Thymus (tissue), 14 donors: ENCODE measurements around the gene IGLL1. TPM values are rescaled to one million over a fixed set of nuclear protein-coding genes. Genes with fewer than 3 reads are reported as not detected.
A peak's percentile ranks its signal among the peaks of the same experiment; 100 is the strongest.
"Not testable (repeated sequence)": the region's sequence is repeated elsewhere in the genome, so short reads cannot be mapped to it uniquely, and the experiment has no call there.

Source experiments
- DNase-seq, 9 donors: peaks; one replicate each; pipeline ENCODE4 v3.0.0-alpha.2; 2013; ENCODE audit warnings: low spot score in 9 of 9, low read depth in 6 of 9, missing footprints in 1 of 9
- H3K27ac ChIP-seq, 2 donors: one replicate each; pipeline ENCODE4 v1.5.1; 2013; ENCODE audit warnings: control low read depth in 1 of 2, low read depth in 1 of 2, low read length in 1 of 2, mild to moderate bottlenecking in 1 of 2, moderate library complexity in 1 of 2
- H3K27me3 ChIP-seq, 2 donors: one replicate each; pipeline ENCODE4 v1.5.1; 2013; ENCODE audit warnings: low read length in 1 of 2; ENCODE audit not compliant: control insufficient read depth in 2 of 2, insufficient read depth in 1 of 2
- H3K36me3 ChIP-seq, 2 donors: one replicate each; pipeline ENCODE4 v1.5.1; 2013; ENCODE audit warnings: low read length in 1 of 2, mild to moderate bottlenecking in 1 of 2, moderate library complexity in 1 of 2; ENCODE audit not compliant: control insufficient read depth in 2 of 2, insufficient read depth in 2 of 2
- H3K4me1 ChIP-seq, 2 donors: one replicate each; pipeline ENCODE4 v1.5.1; 2013; ENCODE audit warnings: low read length in 2 of 2; ENCODE audit not compliant: control insufficient read depth in 2 of 2, insufficient read depth in 2 of 2
- H3K4me3 ChIP-seq, 2 donors: one replicate each; pipeline ENCODE4 v1.5.1; 2013; ENCODE audit warnings: low read length in 2 of 2, control low read depth in 1 of 2, mild to moderate bottlenecking in 1 of 2
- H3K9me3 ChIP-seq, 2 donors: one replicate each; pipeline ENCODE4 v1.5.1; 2013; ENCODE audit warnings: low read length in 1 of 2, mild to moderate bottlenecking in 1 of 2; ENCODE audit not compliant: control insufficient read depth in 2 of 2, insufficient read depth in 1 of 2
- WGBS: extraction: QIAGEN DNeasy Blood & Tissue Kit; methylation state at CpG from one replicate; pipeline ENCODE4 v1.1.7; 2013; 5-methylcytosine and 5-hydroxymethylcytosine counted together
- long read RNA-seq, 10 donors: transcript quantifications; one replicate each; lab custom pipeline, GENCODE V29; 2026
- polyA plus RNA-seq: library from polyadenylated mRNA; stranded (reverse); fragments of 200-250 nt; gene quantifications from one replicate; pipeline ENCODE4 v1.2.3, GENCODE V29; 2013
- total RNA-seq: library from RNA; stranded (reverse); fragments of 120-200 nt; gene quantifications from one replicate; pipeline ENCODE4 v1.2.4, GENCODE V29; 2013
- donor health status: healthy.

Gene IGLL1
- 78.6 TPM for total RNA-seq
- 3.5 TPM for polyA plus RNA-seq
- long read RNA-seq, donor 1, partial matches to known transcripts = 0 of 3 reads
- long read RNA-seq, donor 1, other reads (novel, unspliced or antisense) = 0 of 3 reads
- long read RNA-seq, donor 2, transcript IGLL1-203 (3 exons, 654 nt) = minor isoform, 21 of 50 reads
- long read RNA-seq, donor 2, transcript IGLL1-202 (3 exons, 901 nt) = major isoform, 26 of 50 reads
- long read RNA-seq, donor 2, partial matches to known transcripts = 0 of 50 reads
- long read RNA-seq, donor 2, other reads (novel, unspliced or antisense) = 0 of 50 reads
- long read RNA-seq, donor 3, transcript IGLL1-203 (3 exons, 654 nt) = minor isoform, 15 of 57 reads
- long read RNA-seq, donor 3, transcript IGLL1-202 (3 exons, 901 nt) = major isoform, 39 of 57 reads
- long read RNA-seq, donor 3, partial matches to known transcripts = 0 of 57 reads
- long read RNA-seq, donor 3, other reads (novel, unspliced or antisense) = 0 of 57 reads
- long read RNA-seq, donor 4, transcript IGLL1-202 (3 exons, 901 nt) = minor isoform, 6 of 25 reads
- long read RNA-seq, donor 4, transcript IGLL1-203 (3 exons, 654 nt) = major isoform, 11 of 25 reads
- long read RNA-seq, donor 4, partial matches to known transcripts = 8 of 25 reads
- long read RNA-seq, donor 4, other reads (novel, unspliced or antisense) = 0 of 25 reads
- long read RNA-seq, donor 5, transcript IGLL1-203 (3 exons, 654 nt) = minor isoform, 14 of 42 reads
- long read RNA-seq, donor 5, transcript IGLL1-202 (3 exons, 901 nt) = major isoform, 28 of 42 reads
- long read RNA-seq, donor 5, partial matches to known transcripts = 0 of 42 reads
- long read RNA-seq, donor 5, other reads (novel, unspliced or antisense) = 0 of 42 reads
- long read RNA-seq, donor 6, transcript IGLL1-203 (3 exons, 654 nt) = minor isoform, 8 of 20 reads
- long read RNA-seq, donor 6, transcript IGLL1-202 (3 exons, 901 nt) = major isoform, 11 of 20 reads
- long read RNA-seq, donor 6, partial matches to known transcripts = 0 of 20 reads
- long read RNA-seq, donor 6, other reads (novel, unspliced or antisense) = 0 of 20 reads
- long read RNA-seq, donor 7, transcript IGLL1-203 (3 exons, 654 nt) = major isoform, 5 of 10 reads
- long read RNA-seq, donor 7, partial matches to known transcripts = 0 of 10 reads
- long read RNA-seq, donor 7, other reads (novel, unspliced or antisense) = 0 of 10 reads
- long read RNA-seq, donor 8, partial matches to known transcripts = 0 of 5 reads
- long read RNA-seq, donor 8, other reads (novel, unspliced or antisense) = 0 of 5 reads
- long read RNA-seq, donor 9, transcript IGLL1-202 (3 exons, 901 nt) = major isoform, 10 of 13 reads
- long read RNA-seq, donor 9, partial matches to known transcripts = 0 of 13 reads
- long read RNA-seq, donor 9, other reads (novel, unspliced or antisense) = 0 of 13 reads
- long read RNA-seq, donor 10, transcript IGLL1-202 (3 exons, 901 nt) = major isoform, 14 of 19 reads
- long read RNA-seq, donor 10, partial matches to known transcripts = 0 of 19 reads
- long read RNA-seq, donor 10, other reads (novel, unspliced or antisense) = 0 of 19 reads

DNA sequence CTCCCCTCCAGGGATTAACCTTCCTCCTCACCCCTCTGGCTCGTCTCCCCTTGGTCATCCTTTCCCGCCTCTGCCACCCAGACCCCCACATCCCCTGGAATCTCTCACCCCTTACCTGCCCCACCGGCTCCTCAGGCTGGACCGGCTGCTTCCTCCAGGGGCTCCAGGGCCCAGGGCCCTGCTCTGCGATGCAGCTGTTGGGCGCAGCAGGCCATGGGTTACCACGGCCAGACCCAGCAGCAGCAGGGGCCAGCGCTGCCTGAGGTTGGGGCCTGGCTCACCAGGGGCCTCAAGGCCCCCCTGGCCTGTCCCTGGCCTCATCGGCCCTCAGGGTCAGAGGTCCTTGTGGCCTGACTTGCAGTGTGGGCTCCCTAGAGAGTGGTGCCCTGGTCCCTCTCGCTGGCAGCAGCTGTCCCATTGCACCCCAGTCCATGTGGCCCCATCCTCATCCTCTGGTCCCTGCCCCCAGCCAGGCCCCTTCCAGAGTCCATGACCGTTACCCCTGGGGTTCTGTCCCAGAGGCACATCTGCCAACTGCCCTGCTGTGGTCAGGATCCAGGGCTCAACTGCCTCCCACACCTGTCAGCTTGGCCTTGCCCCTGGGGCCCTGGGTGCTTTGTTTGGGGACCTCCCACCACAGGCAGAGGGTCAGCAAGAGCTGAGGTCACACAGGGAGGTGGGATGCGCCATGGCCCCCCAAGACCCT, at the start of gene IGLL1:
TSS of gene IGLL1 (minus strand) at position 421 of the 706 bp plus-strand sequence. CDS start at position 321, 100 bp downstream.
- no peaks in the 10 kb centered on the region for H3K9me3 ChIP-seq
- peak within 1 kb of the TSS in 1 of 2 donors; percentile 22 for H3K4me3 ChIP-seq
- peaks cover 14 to 35% of the 10 kb centered on the region in 2 donors for H3K4me1 ChIP-seq
- peak within 1 kb of the TSS in 1 of 2 donors; percentile 43 for H3K27ac ChIP-seq
- H3K36me3 ChIP-seq = no peaks in the 10 kb centered on the region
- no peaks in the 10 kb centered on the region for H3K27me3 ChIP-seq
- WGBS = 18% methylated on average over 12 of the region's 12 CpGs
- peak in 1 of 9 donors; percentile 26 for DNase-seq

GRCh38 chr22:23628056-23628743, 48.1 kb upstream of the IGLL1 start:
- not testable (repeated sequence) for H3K4me1 ChIP-seq, H3K27me3 ChIP-seq, H3K27ac ChIP-seq, H3K36me3 ChIP-seq, H3K4me3 ChIP-seq, H3K9me3 ChIP-seq, DNase-seq
- WGBS = 85% methylated on average over 6 of the region's 6 CpGs

- H3K36me3 ChIP-seq, H3K9me3 ChIP-seq, H3K27ac ChIP-seq, H3K4me3 ChIP-seq, H3K4me1 ChIP-seq, H3K27me3 ChIP-seq: not testable (repeated sequence)
- peak in 8 of 9 donors; percentile 11 to 64 (median 28) for DNase-seq
- WGBS = 72% methylated on average over 3 of the region's 3 CpGs
Measured at GRCh38 chr22:23627401-23628055, 47.4 kb upstream of the IGLL1 start.

GRCh38 chr22:23626286-23626975, 46.3 kb upstream of the IGLL1 start:
- H3K27ac ChIP-seq = no peak overlapping the region
- DNase-seq = no peak
- H3K9me3 ChIP-seq = no peaks in the 10 kb centered on the region
- no peak overlapping the region for H3K4me3 ChIP-seq
- no peaks in the 10 kb centered on the region for H3K4me1 ChIP-seq
- H3K27me3 ChIP-seq = no peaks in the 10 kb centered on the region
- no peaks in the 10 kb centered on the region for H3K36me3 ChIP-seq
- 76% methylated on average over 2 of the region's 2 CpGs for WGBS

- Histone ChIP-seq H3K4me3 (no peak overlapping the region), H3K27me3 (no peaks in the 10 kb centered on the region), H3K36me3 (no peaks in the 10 kb centered on the region), H3K9me3 (no peaks in the 10 kb centered on the region), H3K27ac (no peak overlapping the region), H3K4me1 (no peaks in the 10 kb centered on the region)
- 61% methylated on average over 2 of the region's 2 CpGs for WGBS
- no peak for DNase-seq
Measured at GRCh38 chr22:23622634-23623033, 42.5 kb upstream of the IGLL1 start.

DNA sequence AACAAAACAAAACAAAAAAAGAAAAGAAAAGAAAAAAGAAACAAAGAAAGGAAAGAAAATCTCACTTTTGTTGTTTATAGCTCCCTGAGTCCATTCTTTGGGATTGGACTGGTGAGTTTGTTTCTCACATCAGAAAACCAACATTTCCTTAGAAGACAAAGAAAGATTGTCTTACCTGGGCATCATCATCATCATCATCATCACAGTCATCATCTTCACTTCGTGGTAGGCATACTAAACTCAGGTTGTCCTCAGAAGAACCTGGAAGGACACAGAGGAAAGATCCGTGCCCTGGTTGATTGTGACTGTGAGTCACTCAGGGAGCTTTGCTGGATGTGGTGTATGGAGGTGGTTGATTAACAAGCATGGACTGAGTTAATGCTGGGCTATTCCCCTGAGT, 41.8 kb upstream of the IGLL1 start:
- not testable (repeated sequence) for H3K27me3 ChIP-seq, H3K4me3 ChIP-seq, H3K9me3 ChIP-seq, H3K4me1 ChIP-seq, H3K36me3 ChIP-seq, H3K27ac ChIP-seq, DNase-seq
- WGBS = 90% methylated on average over 2 of the region's 2 CpGs

- 97% methylated on average over 9 of the region's 9 CpGs for WGBS
- H3K4me3 ChIP-seq = no peak overlapping the region
- H3K9me3 ChIP-seq = no peaks in the 10 kb centered on the region
- no peaks in the 10 kb centered on the region for H3K27me3 ChIP-seq
- H3K27ac ChIP-seq = no peak overlapping the region
- H3K4me1 ChIP-seq = no peaks in the 10 kb centered on the region
- no peaks in the 10 kb centered on the region for H3K36me3 ChIP-seq
- no peak for DNase-seq
Measured at GRCh38 chr22:23621082-23621780, 41.1 kb upstream of the IGLL1 start.
